Activated CD4-positive, alpha-beta T cell treated with anti-CD3 and anti-CD28 coated beads for 4 hours (primary cell): ENCODE results near the gene RAG2.

Experiments used
- DNase-seq, 2 donors: peaks; one replicate each; pipeline ENCODE4 v3.0.0-alpha.2; 2020

The RAG2 gene

DNA sequence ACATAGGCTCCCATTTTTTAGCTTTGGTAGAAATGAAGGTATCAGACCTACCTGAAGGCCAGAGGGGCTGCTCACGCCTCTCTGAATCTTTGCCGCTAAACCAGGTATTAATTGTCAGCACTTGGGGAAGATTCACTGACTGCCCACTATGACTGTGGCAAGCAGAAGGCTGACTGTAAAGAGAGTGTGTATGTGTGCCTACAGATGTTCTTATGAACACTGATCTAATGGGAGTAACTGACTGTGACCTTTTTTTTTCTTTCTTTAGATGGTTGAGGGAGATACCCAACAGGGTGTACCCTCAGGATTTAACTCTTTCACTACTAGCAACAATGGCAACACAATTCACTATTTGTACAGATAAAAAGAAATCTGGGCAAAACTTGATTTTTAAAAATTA is at the start of gene RAG2:
Gene RAG2 (minus strand): TSS at position 186 of the 400 bp plus-strand sequence. CDS start 4,068 bp downstream, outside the sequence.
- DNase-seq = no peak

DNA sequence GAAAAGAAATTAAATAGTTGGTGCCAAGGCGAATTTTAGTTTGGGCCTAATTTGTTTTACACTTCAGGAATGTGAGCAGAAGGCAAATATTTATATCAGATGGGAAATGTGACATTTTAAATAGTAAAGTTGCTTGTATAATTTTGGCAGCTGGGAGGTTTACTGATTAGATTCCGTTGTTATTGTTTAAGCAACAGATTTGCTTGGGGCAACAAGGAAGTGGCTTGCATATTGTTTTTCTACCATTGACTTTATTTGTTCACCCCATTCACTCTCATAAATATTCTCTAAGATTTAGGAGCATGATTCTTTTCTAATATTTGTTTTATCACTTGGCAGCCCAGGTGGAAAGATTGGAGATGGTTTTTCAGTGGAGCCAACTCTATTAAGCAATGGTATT is 40.5 kb upstream of the RAG2 start:
- DNase-seq = no peak

GRCh38 chr11:36635066-36635862 is 37.2 kb upstream of the RAG2 start:
- no peak for DNase-seq

GRCh38 chr11:36631774-36632173 is 33.7 kb upstream of the RAG2 start:
- DNase-seq = no peak

- DNase-seq = no peak
These were observed 30.8 kb upstream of the RAG2 start for GRCh38 chr11:36628765-36629244.

DNA sequence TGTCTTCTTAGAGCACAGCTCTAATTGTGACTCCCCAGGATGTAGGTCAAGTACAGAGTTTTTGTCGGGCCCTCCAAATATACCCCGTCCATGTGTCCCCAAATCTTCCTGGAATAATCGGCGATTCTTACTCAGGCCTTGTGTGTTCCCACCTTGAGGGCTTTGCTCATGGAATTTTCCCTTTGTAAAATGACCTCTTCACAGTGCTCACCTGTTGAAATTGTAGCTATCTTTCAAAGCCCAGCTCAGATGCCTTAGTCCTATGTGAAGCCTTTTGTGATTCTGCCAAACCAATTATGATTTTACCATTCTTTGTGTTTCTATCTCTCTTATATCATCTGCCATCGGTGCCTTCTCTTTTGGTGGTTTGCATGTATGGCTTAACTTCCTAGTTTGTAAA is 30.1 kb upstream of the RAG2 start:
- DNase-seq = no peak

- DNase-seq = no peak
These were observed 29.4 kb upstream of the RAG2 start for GRCh38 chr11:36627471-36627870.

GRCh38 chr11:36627006-36627405 is 29.0 kb upstream of the RAG2 start:
- DNase-seq = no peak

DNA sequence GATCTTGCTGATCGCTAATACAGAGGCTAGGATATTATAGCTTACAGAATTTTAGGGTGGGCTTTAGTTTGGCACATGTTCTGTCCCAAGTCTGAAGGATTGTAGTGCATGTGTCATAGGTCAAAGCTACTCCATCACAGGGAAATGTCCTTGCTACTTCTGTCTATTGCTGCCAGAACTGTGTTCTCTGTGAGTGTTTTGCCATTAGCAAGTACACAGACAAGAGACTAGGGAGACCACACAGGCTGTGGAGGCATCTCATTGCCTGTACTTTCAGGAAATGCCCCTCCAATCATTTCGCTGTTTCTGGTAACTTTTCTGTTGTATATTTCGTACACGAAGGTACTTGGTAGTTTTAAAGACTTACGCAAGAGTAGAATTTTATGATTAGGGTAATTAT is 25.5 kb upstream of the RAG2 start:
- no peak for DNase-seq

- DNase-seq = no peak
These were observed 24.5 kb upstream of the RAG2 start for GRCh38 chr11:36622431-36623136.

GRCh38 chr11:36620246-36620645 is 22.2 kb upstream of the RAG2 start:
- DNase-seq = no peak

GRCh38 chr11:36619502-36619901 is 21.5 kb upstream of the RAG2 start:
- DNase-seq = no peak

GRCh38 chr11:36618363-36619047 is 20.5 kb upstream of the RAG2 start:
- no peak for DNase-seq

DNA sequence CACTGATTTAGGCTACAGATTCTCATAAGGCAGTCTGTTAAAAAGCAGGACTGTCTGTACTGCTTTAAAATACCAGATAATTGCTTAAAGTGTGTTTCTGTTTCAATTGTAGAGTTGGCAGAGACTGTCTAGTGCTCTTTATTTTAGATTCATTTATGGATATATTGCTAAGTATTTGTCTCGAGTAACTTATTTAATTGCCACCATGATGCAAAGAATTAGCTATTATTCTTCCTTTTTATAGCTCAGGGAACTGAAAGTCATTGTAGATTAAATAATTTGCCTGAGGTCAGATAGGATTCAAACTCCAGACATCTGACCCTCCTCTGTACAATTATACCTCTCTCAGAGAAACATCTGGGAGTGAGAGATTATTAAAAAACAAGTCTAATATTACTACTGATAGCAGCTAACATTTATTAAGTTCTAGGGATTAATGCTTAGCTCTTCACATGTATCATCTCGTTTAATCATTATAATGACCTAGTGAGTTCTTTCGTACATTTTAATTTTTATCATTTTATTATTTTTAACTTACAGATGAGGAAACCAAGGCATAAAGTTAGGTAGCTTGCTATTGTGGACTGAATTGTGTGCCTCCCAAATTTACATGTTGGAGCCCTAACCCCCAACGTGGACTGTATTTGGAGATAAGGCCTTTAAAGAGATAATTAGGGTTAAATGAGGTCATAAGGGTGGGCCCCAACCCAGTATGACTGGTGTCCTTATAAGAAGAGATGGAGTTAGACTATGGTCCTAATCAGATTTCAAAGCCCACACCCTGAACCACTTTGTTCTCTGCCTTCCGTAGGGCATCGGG is 19.7 kb upstream of the RAG2 start:
- no peak for DNase-seq

DNA sequence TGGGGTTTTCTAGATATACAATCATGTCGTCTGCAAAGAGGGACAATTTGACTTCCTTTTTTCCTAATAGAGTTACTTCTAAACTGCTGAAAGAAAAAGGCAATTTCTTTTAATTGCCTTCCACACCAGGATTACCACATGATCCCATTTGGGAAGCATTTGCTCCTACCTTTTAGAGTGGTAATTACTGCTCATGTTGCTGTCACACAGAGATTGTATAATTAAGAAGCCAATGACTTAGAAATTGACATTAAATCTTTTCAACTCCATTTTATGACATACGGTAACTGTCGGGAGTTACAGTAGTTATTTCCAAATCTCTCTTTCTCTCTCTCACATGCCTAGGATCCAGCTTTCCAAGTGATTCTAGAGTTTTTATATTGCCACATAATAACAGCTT is 17.8 kb upstream of the RAG2 start:
- no peak for DNase-seq

GRCh38 chr11:36609383-36609782 is 11.3 kb upstream of the RAG2 start:
- DNase-seq = no peak

- DNase-seq = no peak
These were observed 10.6 kb upstream of the RAG2 start for GRCh38 chr11:36608491-36609199.

DNA sequence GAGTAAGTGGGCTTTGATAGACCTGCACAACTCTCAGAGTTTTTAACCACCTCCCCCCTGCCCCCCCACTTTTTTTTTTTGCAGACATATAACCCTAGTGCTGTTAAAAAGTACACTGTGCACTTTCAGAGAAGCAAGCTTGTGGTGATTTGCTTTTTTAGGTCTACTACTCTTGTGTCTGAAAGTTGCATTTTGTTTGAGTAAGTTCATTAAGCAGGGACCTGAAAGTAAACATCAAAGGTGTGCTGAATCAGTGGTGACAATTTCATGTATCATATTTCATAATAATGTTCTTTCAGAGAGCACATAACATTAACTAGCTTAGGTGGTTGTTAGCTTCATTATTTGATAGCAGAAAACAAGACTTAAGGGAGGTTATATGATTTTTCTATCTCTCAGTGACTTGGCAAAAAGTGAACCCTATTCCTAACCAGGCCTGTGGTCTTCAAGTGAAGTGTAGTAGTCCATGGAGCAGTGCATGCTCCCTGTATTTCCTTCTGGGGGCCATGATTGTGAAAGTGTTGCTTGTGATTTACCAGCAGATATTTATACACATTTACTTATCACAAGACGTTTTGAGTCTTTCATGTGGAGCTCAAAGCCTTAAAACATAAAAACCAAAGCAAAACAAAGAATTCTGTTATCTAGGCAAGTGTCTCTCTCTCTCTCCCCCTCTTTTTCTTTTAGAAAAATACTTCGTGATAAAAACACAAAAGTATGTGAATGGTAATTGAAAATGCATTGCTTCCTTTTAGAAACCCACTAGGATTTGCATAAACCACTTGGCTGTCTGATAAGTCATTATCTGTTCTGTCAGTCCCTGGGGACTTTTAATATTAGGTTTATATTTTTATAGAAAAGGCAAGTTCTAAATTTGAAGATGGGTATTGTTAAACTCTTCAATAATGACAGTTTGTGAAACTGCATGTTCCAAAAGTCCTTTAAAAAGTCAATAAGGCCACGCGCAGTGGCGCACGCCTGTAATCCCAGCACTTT is 7.5 kb upstream of the RAG2 start:
- no peak for DNase-seq

GRCh38 chr11:36602135-36602534 is 4.1 kb upstream of the RAG2 start:
- DNase-seq = no peak

DNA sequence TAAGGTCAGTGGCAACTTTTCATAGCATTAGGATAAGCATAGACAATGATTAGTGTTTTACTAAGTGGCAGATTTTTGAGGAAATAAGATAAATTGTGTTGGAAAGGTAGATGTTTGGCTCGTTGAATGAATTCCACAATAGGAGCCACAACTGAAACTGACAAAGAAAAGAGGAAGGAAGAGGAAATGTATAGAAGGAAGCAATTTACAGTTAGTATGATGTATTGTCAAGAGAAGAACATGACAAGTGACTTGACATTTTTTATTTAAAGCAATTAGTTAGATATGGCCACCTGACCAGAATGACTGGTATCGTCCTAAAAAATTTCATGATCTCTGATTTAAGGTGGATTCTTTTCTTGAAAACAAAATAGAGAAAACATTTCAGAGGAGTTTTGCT is 3.1 kb upstream of the RAG2 start:
- DNase-seq = no peak

GRCh38 chr11:36600180-36600579 is 2.1 kb upstream of the RAG2 start:
- no peak for DNase-seq
